HG03095 (cell line): ENCODE results near the gene ATP8A2.

Experiments
- ATAC-seq: cut with Tn5 transposase; IDR thresholded peaks from one replicate; pipeline ENCODE4 v1.9.1; 2021; ENCODE audit warnings: moderate library complexity; ENCODE audit not compliant: unreplicated experiment

ATP8A2 gene

GRCh38 chr13:25608181-25608580 lies 236.4 kb downstream of the ATP8A2 start:
- no peak for ATAC-seq

- ATAC-seq, result no peak
Observed at GRCh38 chr13:25616674-25617073, 244.9 kb downstream of the ATP8A2 start.

GRCh38 chr13:25619897-25620296 lies 248.1 kb downstream of the ATP8A2 start:
- no peak for ATAC-seq

GRCh38 chr13:25625414-25625813 lies 253.6 kb downstream of the ATP8A2 start:
- ATAC-seq, result no peak

GRCh38 chr13:25630329-25630900 lies 258.6 kb downstream of the ATP8A2 start:
- ATAC-seq, result no peak

- no peak for ATAC-seq
Observed at GRCh38 chr13:25632166-25632888, 260.6 kb downstream of the ATP8A2 start.

GRCh38 chr13:25633093-25633492 lies 261.3 kb downstream of the ATP8A2 start:
- no peak for ATAC-seq

- ATAC-seq, result no peak
Observed at GRCh38 chr13:25645681-25646080, 273.9 kb downstream of the ATP8A2 start.

GRCh38 chr13:25649001-25649633 lies 277.3 kb downstream of the ATP8A2 start:
- no peak for ATAC-seq

- no peak for ATAC-seq
Observed at GRCh38 chr13:25652764-25653163, 281.0 kb downstream of the ATP8A2 start.

GRCh38 chr13:25654322-25654721 lies 282.5 kb downstream of the ATP8A2 start:
- ATAC-seq, result no peak

- ATAC-seq, result no peak
Observed at GRCh38 chr13:25657157-25657556, 285.4 kb downstream of the ATP8A2 start.

- no peak for ATAC-seq
Observed at GRCh38 chr13:25659091-25659795, 287.5 kb downstream of the ATP8A2 start.

- no peak for ATAC-seq
Observed at GRCh38 chr13:25660996-25661395, 289.2 kb downstream of the ATP8A2 start.

GRCh38 chr13:25662516-25662915 lies 290.7 kb downstream of the ATP8A2 start:
- no peak for ATAC-seq

GRCh38 chr13:25668345-25668744 lies 296.6 kb downstream of the ATP8A2 start:
- ATAC-seq, result no peak

GRCh38 chr13:25673711-25674110 lies 301.9 kb downstream of the ATP8A2 start:
- no peak for ATAC-seq

GRCh38 chr13:25674371-25674770 lies 302.6 kb downstream of the ATP8A2 start:
- no peak for ATAC-seq

- ATAC-seq, result no peak
Observed at GRCh38 chr13:25675060-25675459, 303.3 kb downstream of the ATP8A2 start.

- ATAC-seq, result no peak
Observed at GRCh38 chr13:25677956-25678355, 306.2 kb downstream of the ATP8A2 start.

GRCh38 chr13:25678398-25678797 lies 306.6 kb downstream of the ATP8A2 start:
- no peak for ATAC-seq

- ATAC-seq, result no peak
Observed at GRCh38 chr13:25679159-25679558, 307.4 kb downstream of the ATP8A2 start.
